ENCODE measurements around the gene DNMT3A.

Gene DNMT3A

DNA sequence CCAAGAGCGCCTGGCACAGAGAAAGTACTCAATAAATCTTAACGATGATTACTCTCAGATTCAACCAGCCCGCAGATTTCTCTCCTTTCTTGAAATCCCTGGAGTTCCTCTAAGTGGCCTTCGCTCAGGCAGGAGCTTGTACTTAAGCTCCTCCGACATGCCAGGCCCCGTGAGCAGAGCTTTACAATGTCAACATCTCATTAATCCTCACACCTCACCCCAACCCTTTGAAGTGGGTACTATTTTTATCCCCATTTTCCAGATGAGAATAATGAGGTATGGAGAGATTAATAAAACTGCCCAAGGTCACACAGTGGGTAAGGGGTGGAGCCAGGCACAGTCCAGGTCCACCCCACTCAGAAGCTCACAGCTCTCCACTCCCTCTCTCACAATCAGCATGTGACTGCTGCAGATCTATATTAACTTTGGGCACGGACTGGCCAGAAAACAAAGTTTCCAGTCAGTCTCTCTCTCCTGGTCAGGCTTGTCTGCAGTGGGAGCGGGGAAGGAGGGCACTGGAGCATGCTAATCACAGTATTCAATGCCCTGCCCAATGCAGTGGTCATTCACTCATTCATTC is 18.0 kb downstream of the DNMT3A start:
- DNase-seq: no peak

DNA sequence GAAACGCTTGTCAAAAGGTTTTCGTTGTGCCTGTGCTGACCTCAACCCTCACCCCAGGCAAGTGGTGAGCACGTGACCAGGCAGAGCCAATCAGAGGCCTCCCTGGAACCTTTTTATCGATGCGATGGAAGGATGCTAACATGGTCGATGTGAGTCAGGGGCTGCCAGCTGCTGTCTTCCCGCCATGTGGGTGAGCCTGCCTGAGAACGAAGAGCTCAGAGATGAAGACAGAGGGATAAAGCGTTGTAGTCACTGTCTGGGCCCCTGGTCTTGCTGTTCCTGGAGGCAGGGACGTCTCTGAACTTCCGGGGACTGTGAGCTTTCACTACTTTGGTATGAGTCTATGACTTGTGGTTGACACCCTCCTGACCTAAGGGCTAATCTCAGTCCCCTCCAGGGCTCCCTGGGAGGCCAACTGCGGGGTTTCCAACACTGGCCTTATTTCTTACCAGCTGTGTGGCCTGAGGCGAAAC is 18.6 kb downstream of the DNMT3A start:
- DNase-seq: no peak

GRCh38 chr2:25322312-25322711 is 19.4 kb downstream of the DNMT3A start:
- no peak for DNase-seq

- DNase-seq: no peak
Observed at GRCh38 chr2:25320077-25320476, 21.6 kb downstream of the DNMT3A start.

DNA sequence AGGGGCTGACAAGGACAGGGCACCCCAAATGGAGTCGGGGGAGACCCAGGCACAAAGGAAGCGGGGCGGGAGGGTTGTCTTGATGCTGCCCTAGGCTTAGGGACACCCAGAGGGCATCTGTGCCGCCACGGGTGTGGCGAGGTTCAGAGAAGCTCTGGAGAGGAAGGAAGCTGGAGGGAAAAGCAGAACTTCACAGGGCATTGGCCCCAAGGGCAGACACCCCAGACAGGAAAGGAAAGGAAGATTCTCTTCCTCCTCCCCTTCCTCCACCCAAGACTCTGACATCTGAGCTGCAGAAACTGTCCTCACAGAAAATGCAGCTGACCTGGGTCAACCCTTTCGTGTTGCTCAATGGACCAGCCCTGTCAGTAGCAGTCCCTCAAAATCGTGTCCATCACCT is 25.6 kb downstream of the DNMT3A start:
- DNase-seq: no peak

DNA sequence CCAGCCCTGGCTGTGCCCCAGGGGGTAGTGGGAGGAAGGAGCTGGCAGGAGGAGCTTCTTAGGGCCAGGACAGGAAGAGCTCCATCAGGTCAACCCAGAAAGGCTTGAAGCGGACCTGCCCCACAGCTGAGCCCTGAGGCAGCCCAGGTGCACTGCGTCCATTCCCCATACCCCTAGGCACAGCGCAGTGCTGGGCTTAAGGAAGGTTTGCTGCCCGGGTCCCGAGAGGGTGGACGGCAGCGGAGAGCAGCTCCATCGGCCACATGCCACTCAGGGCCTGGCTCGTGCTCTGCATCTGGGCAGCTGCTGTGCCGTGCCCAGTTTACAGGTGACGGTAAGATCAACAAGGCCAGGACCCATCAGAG is 26.4 kb downstream of the DNMT3A start:
- DNase-seq: no peak

DNA sequence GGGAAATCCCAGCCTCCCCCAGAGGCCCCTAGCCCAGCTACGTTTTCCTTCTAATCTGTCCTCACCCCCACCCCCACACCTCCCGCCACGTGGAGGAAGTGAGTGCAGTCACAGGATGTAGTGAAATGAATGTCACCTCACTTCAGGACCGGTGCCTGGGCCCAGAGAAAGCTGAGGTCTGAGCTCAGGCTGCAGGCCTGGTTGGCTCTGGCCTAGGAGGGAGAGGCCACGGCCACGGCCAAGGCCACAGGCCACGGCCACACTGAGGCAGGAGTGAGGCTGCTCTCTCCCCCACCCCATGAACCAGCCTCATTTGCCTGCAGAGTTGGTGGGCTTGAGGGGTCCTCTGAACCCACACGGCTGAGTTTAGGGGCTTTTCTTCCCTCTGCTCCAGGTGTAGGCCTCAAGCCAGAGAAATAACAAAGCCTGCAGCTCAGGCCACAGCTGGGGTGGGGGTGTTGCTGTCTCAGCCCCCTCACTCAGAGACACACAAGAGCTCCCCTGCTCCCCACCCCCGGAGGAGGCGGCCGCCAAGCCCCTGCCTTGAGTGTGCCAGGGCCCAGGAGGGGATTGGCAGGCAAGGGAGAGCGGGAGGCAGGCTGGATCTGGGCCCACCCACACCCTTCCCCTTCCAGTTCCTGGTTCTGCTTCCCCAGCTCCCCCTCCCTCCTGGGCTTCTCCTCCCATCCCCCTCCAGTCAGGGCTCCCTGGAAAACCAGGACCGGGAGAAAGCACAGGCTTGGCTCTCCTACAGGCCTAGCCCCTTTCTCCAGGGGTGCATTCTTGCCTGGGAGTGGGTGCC is 27.0 kb downstream of the DNMT3A start:
- DNase-seq: peak; percentile 82

DNA sequence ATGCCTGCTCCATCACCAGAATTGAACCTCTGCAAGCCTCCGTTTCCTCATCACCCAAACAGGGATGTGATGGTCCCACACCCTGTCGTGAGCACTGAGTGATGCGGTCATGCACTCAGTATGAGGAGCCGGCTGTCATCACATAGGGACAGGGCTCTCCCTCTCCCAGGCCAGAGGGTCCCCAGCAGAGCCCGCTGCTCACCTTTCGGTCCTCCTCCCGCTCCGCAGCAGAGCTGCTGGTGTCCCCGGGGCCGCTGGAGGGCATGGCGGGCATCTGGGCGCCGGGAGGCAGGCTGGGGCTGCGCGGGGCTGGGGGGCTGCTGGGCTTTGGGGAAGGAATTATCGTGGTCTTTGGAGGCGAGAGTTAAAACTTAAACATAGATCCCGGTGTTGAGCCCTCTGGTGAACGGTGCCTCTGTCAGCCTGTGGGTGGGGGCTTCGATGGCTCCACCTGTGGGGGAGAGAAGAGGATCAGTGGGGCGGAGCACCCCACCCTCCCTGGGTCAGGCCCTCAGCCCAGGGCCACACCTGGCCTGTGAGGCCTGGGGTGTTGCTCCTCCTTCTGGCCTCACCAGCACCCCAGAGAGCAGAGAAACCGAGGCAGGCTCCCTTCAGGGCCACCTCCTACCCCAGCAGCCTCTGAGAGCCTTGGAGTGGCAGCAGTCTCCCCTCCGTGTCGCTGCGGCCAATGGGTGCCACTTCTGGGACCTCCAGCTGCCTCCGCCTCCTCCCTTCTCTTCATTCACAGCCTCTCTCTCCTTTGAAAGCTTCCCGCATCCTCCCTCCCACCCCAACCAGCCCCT is 27.8 kb downstream of the DNMT3A start:
- DNase-seq: no peak

DNA sequence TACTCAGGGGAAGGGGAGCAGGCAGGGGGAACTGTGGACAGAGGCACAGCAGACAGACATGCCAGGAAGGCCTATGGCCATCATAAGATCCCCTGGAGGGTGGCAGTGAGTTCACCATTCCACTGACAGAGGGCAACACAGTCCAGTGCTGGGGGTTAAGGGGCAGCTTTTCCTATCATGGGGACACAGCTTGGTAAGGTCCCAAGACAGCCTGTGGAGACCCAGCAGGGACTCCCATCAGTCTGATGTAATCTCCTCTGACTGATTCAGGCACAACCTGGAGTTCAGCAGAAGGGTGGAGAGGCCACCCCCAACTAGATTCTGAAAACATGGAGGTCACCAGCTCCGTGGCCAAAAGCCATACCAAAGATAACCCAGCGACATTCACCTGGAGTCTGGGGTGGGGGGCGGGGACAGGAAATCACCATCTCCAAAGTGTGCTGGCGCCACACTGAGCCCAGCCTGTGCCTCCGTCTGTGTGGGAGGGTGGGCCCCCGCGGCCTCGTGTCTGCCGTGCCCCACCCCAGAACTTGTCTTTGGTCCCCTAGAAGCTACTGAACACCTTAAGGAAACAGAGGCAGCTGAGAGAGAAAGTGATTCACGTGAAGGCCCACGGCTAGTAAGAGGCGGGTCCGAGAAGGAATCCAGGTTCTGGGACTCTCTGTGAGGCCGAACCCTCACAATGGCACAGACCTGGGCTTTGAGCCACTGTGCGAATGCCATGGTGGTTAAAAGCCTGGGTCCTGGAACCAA is 28.6 kb downstream of the DNMT3A start:
- no peak for DNase-seq

DNA sequence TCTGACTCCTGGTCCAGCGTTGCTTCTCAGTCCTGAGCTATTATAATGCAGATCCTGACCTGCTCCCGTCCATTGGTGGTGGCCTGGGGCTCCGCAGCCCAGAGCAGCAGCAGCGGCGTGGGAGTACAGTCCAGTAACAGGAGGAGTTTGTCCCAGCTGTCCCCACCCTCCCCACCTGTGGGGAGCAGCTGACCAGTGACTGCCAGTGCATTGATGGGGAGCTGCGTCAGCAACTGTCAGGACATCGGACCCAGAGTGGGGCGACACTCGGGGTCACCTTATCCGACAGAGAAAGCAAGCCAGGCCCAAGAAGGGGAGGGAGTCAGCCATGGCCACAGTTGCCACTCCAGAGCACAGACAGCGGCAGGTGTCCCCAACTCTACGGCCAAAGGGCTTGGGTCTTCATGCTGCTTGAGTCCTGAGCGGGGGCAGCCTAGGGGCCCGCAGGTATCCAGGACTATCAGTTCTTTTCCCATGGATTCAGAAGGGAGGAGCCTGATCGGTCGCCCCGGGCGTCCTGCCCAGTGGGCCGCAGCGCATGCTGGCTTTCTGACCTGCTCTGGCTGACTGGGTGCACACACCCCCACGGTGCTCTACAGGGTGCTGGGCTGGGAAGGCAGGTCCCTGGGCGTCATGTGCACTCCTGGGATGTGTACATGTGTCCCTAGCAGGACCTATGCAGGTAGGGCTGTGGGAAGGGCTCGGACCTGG is 29.7 kb downstream of the DNMT3A start:
- DNase-seq: no peak

DNA sequence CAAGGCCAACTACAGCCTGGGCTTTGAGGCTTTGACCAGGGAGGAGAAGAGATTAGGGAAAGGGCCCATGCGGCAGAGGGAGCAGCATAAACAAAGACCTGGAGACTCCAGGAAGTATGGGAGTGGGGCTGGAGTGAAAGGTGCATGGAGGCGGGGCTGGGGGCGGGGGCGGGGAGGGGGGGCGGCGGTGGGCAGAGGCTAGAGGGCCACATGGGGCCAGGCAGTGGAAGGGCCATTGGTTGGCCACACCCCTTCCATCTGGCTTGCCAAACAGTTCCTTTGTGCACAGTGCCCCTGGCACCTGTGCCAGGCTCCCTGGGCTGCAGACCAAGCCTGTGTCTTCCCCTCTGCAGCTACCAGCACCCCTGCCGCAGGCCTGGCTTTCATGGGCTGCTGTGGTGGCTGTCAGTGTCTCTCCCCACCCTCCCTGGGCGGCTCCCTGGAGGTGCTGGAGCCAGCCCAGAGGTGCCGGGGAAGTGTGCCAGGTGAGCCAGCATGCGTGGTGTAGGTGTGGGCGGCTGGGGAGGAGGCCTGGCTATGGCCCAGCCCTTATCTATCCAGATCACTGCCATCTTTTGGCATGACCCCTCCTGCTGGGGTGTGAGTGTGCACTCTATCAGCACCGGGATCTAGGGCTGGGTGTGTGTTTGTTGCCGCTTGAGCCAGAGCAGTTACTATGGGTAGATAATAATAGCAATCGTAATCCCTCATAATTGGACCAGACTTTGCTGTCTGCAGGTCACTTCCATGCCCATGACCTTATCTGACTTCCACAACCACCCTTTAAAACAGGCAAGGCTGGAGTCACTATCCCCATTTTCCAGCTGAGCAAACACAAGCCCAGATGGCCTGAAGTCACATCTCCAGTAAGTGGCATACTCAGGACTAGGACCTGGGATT is 30.5 kb downstream of the DNMT3A start:
- DNase-seq: peak; percentile 99

GRCh38 chr2:25310709-25310964 is 31.1 kb downstream of the DNMT3A start:
- DNase-seq: no peak

- no peak for DNase-seq
Observed at GRCh38 chr2:25309402-25309801, 32.3 kb downstream of the DNMT3A start.

DNA sequence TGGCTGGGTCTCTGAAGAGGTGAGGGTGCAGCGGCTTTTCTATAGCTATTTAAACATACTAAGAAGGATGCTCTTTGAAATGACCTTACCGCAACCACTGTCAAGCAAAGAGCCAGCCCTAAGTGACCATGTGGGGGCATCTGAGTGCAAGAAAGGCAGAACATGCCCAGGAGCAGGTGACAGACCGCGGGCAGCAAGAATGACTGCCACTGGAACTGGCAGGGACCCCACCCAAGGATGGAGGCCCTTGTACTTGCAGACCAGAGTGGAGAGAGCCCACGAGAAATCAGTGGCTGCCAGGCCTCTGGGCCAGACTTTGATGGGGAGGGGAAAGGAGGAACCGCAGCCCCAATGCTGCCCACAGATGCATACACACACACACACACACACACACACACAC is 33.1 kb downstream of the DNMT3A start:
- no peak for DNase-seq

- no peak for DNase-seq
Observed at GRCh38 chr2:25307949-25308557, 33.7 kb downstream of the DNMT3A start.

DNA sequence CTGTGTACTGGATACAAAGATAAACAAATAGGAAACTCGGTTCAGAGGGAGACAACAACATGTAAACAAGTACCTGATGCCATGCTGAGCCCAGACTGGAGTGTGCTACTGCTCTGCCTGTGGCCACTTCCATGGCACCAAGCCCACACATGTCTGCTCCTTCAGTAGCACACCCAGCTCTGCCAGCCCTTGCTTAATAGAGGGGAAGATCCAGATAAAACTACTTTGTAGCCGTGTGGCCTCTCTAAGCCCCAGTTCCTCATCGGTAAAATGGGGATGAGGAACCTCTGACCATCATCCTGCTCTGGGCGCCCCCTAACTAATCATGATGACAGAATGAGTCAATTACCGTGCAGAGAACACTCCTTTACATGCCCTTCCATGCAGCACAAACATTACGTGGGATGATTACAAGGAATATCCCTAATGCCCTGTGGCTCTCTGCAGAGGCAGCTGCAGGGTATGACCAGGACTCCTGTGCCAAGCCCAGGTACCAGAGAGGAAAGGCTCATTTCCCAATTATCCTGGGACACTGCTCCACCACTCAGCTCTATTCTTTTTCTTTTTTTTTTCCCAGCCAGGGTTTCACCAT is 34.9 kb downstream of the DNMT3A start:
- no peak for DNase-seq

GRCh38 chr2:25305775-25306174 is 36.0 kb downstream of the DNMT3A start:
- no peak for DNase-seq

DNA sequence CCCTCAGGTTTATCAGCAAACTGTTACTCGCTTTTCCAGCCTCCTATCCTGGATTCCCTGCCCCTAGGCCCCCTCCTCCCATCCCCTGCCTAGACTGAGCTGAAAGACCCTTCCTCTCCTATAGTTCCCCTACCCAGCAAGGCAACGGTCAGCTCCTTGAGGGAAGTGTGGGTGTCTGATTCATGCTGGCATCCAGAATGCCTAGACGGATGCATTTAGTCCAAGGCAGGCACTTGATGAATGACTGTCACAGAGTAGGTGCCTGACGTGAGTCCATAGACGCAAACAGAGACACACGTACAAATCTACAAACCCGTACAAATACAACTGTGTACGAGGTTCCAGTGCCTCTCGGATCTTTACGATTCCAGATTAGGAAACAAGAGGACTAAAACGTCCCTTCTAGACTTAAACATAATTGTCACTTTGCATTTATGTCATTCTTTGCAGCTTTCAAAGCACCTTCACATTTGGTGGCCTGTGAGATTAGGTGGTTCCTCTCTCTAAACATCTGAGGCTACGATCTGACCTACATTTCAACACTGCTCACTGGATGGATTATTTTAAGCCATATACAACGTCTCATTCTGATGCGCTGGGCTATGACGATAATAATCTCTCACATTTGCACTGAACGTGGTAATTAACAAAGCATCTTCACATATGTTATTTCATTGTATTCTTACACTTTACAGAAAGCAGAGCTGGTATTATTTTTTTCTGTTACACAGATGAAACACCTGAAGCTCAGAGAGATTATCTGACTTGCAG is 36.7 kb downstream of the DNMT3A start:
- no peak for DNase-seq

GRCh38 chr2:25304321-25304720 is 37.4 kb downstream of the DNMT3A start:
- no peak for DNase-seq

GRCh38 chr2:25303633-25304236 is 38.0 kb downstream of the DNMT3A start:
- DNase-seq: no peak
